Breast epithelium (tissue), 4 donors: ENCODE results near the gene PPM1L. TPM values are rescaled to one million over a fixed set of nuclear protein-coding genes. Genes with fewer than 3 reads are reported as not detected.

Experiments used
- DNase-seq, 2 donors: peaks; one replicate each; pipeline ENCODE4 v3.0.0-alpha.2; 2019; ENCODE audit warnings: low spot score in 2 of 2
- H3K27ac ChIP-seq, 2 donors: fragments of 200-600 bp; sonication (generic) in 1 of 2; one replicate each; pipeline ENCODE4 v1.5.1; 2016 to 2019; ENCODE audit warnings: mild to moderate bottlenecking in 1 of 2
- H3K27me3 ChIP-seq, 2 donors: fragments of 200-600 bp; sonication (generic) in 1 of 2; one replicate each; pipeline versions ENCODE4 v1.5.1 to v1.6.0; 2017 to 2019; ENCODE audit warnings: control low read depth in 1 of 2, mild to moderate bottlenecking in 1 of 2
- H3K36me3 ChIP-seq: fragments of 200-600 bp; one replicate; pipeline ENCODE4 v1.5.1; 2019
- H3K4me1 ChIP-seq, 2 donors: fragments of 200-600 bp; sonication (generic); one replicate each; pipeline ENCODE4 v1.5.1; 2016 to 2019; ENCODE audit warnings: control low read depth in 1 of 2
- H3K4me3 ChIP-seq, 3 donors: fragments of 200-600 bp; sonication (generic); 1 replicate in 2 of 3; 2 replicates in 1 of 3; pipeline ENCODE4 v1.5.1; 2016 to 2019; ENCODE audit warnings: mild to moderate bottlenecking in 3 of 3, moderate library complexity in 2 of 3
- H3K9me3 ChIP-seq, 2 donors: fragments of 200-600 bp; sonication (generic) in 1 of 2; one replicate each; pipeline ENCODE4 v1.5.1; 2016 to 2019; ENCODE audit warnings: control low read depth in 1 of 2
- CTCF ChIP-seq, 3 donors: fragments of 450-650 bp; IDR thresholded peaks; one replicate each; pipeline ENCODE4 v1.5.1; 2016 to 2017; ENCODE audit warnings: antibody characterized with exemption in 3 of 3, mild to moderate bottlenecking in 3 of 3, moderate library complexity in 3 of 3
- POLR2A ChIP-seq: fragments of 450-650 bp; IDR thresholded peaks from one replicate; pipeline ENCODE4 v1.6.1; 2016; ENCODE audit warnings: antibody characterized with exemption, mild to moderate bottlenecking, moderate library complexity
- POLR2AphosphoS5 ChIP-seq, 3 donors: sonication (generic); formaldehyde crosslinking; IDR thresholded peaks; one replicate each; pipeline ENCODE4 v1.6.1; 2017; ENCODE audit warnings: antibody characterized with exemption in 3 of 3
- intact Hi-C: fragments of 100-400 bp; cut with DNase I; formaldehyde crosslinking; loops from one replicate; pipeline ENCODE4 v1.15.1; 2023; ENCODE audit warnings: low total_unique reads
- total RNA-seq, 3 donors: library from RNA; depleted of rRNA; stranded (reverse); fragments of >200 nt; gene quantifications; one replicate each; pipeline ENCODE4 v1.1.0, GENCODE V29; 2016

PPM1L gene
- total RNA-seq, 3 donors from 2014 or later = 12.8 to 136 (median 24.6) TPM

- no peaks in the 10 kb centered on the region for H3K9me3 ChIP-seq
- TF ChIP-seq POLR2A = no peak
- TF ChIP-seq POLR2AphosphoS5 (IDR thresholded peaks at IDR 0.05) = no peak
- no peak for TF ChIP-seq CTCF (IDR thresholded peaks at IDR 0.05)
- no peak for DNase-seq
- no peak overlapping the region for H3K4me3 ChIP-seq
- H3K4me1 ChIP-seq = peaks cover 0 to 11% of the 10 kb centered on the region in 2 donors
- no peak overlapping the region for H3K27ac ChIP-seq
- H3K36me3 ChIP-seq = no peaks in the 10 kb centered on the region
- intact Hi-C loops = no loop called here
- H3K27me3 ChIP-seq = no peaks in the 10 kb centered on the region
These were observed 54.6 kb downstream of the PPM1L start for GRCh38 chr3:160810362-160811236.

DNA sequence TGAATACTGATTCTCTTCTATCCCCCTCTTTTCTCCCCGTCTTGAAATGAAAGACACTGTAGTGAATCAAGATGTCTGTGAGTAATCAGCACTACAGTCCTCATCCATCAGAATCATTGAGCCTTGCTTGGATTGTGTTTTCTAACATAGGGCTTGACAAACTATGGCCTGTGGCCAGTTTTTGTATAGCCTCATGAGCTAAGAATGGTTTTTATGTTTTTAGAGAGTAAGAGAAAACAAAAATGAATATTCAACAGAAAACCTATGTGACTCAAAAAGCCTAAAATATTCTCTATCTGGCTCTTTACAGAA, 55.2 kb downstream of the PPM1L start:
- Histone ChIP-seq H3K27me3 (no peaks in the 10 kb centered on the region), H3K4me1 (peaks cover 0 to 11% of the 10 kb centered on the region in 2 donors), H3K4me3 (no peak overlapping the region), H3K27ac (no peak overlapping the region), H3K36me3 (no peaks in the 10 kb centered on the region), H3K9me3 (no peaks in the 10 kb centered on the region)
- intact Hi-C loops = no loop called here
- no peak for TF ChIP-seq POLR2AphosphoS5 (IDR thresholded peaks at IDR 0.05)
- TF ChIP-seq CTCF (IDR thresholded peaks at IDR 0.05) = no peak
- TF ChIP-seq POLR2A = no peak
- no peak for DNase-seq

GRCh38 chr3:160812304-160812703, 56.3 kb downstream of the PPM1L start:
- no peak for TF ChIP-seq POLR2AphosphoS5 (IDR thresholded peaks at IDR 0.05)
- TF ChIP-seq POLR2A = no peak
- TF ChIP-seq CTCF (IDR thresholded peaks at IDR 0.05) = no peak
- H3K4me3 ChIP-seq = no peak overlapping the region
- no peak overlapping the region for H3K27ac ChIP-seq
- H3K27me3 ChIP-seq = no peaks in the 10 kb centered on the region
- peaks cover 0 to 11% of the 10 kb centered on the region in 2 donors for H3K4me1 ChIP-seq
- H3K9me3 ChIP-seq = no peaks in the 10 kb centered on the region
- no peaks in the 10 kb centered on the region for H3K36me3 ChIP-seq
- intact Hi-C loops = no loop called here
- no peak for DNase-seq

DNA sequence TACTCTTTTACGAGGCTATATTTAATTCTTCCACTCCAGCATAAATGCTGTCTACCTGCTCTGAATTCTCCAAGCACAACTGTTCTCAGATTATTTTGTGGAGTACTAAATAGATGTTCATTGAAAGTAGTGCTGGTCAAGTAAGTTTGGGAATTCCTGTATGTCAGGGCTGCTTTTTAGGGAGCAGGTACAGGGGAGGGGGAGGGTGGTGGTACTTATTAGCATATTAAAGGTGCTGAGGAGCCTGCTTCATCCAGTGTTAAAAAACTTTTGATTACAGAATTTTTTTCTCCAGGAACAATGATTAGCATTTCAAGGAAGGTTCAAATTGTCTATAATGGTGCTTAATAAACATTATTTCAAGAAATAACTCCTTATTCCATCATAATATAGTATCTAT, 59.2 kb downstream of the PPM1L start:
- Histone ChIP-seq H3K27ac (no peak overlapping the region), H3K4me1 (peaks cover 0 to 3% of the 10 kb centered on the region in 2 donors), H3K27me3 (no peaks in the 10 kb centered on the region), H3K4me3 (no peak overlapping the region), H3K9me3 (no peaks in the 10 kb centered on the region), H3K36me3 (no peaks in the 10 kb centered on the region)
- intact Hi-C loops = no loop called here
- DNase-seq = no peak
- TF ChIP-seq CTCF (IDR thresholded peaks at IDR 0.05) = no peak
- no peak for TF ChIP-seq POLR2AphosphoS5 (IDR thresholded peaks at IDR 0.05)
- TF ChIP-seq POLR2A = no peak

DNA sequence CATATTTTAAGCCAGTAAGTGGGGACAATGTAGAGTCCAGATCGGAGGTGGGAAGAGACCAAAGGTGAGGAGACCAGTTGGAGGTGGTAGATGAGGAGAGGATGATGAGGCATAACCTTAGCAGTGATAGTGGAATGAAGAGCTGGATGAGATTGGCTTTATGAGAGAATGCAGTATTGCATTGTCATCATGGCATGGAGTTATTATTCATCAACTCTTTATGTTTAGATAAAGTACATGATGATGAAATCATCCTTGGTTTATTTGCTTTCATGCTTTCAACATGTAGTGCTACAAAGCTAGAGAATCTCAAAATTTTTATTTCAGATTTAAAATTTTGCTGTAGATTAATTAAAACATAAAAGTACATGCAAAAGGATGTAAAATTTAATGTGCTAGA, 64.0 kb downstream of the PPM1L start:
- Histone ChIP-seq H3K27ac (no peak overlapping the region), H3K36me3 (no peaks in the 10 kb centered on the region), H3K4me3 (no peak overlapping the region), H3K4me1 (peaks cover 0 to 3% of the 10 kb centered on the region in 2 donors), H3K9me3 (no peaks in the 10 kb centered on the region), H3K27me3 (no peaks in the 10 kb centered on the region)
- intact Hi-C loops = no loop called here
- no peak for DNase-seq
- TF ChIP-seq CTCF (IDR thresholded peaks at IDR 0.05) = no peak
- no peak for TF ChIP-seq POLR2A
- no peak for TF ChIP-seq POLR2AphosphoS5 (IDR thresholded peaks at IDR 0.05)
